Iris pigment epithelial cell (primary cell): ENCODE measurements around the gene NANOS1.

Experiments used
- DNase-seq: peaks from one replicate; pipeline ENCODE4 v3.0.0-alpha.2; 2011; ENCODE audit warnings: low read depth

The NANOS1 gene, protein sequence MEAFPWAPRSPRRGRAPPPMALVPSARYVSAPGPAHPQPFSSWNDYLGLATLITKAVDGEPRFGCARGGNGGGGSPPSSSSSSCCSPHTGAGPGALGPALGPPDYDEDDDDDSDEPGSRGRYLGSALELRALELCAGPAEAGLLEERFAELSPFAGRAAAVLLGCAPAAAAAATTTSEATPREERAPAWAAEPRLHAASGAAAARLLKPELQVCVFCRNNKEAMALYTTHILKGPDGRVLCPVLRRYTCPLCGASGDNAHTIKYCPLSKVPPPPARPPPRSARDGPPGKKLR

DNA sequence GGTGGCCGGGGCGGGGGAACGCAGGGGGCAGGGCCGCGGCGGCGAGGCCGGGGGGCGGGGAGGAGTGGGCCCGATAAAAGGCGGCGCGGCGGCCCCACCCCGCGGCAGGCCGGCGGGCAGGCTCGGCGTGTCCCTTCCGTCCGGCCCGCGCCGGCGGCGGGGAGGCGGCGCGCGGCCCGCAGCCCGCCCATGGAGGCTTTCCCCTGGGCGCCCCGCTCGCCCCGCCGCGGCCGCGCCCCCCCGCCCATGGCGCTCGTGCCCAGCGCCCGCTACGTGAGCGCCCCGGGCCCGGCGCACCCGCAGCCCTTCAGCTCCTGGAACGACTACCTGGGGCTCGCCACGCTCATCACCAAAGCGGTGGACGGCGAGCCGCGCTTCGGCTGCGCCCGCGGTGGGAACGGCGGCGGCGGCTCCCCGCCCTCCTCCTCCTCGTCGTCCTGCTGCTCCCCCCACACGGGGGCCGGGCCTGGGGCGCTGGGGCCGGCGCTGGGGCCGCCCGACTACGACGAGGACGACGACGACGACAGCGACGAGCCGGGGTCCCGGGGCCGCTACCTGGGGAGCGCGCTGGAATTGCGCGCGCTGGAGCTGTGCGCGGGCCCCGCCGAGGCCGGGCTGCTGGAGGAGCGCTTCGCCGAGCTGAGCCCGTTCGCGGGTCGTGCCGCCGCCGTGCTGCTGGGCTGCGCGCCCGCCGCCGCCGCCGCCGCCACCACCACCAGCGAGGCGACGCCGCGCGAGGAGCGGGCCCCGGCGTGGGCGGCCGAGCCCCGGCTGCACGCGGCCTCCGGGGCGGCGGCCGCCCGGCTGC, at the start of gene NANOS1:
Gene NANOS1 (plus strand): TSS at position 102 of the 808 bp plus-strand sequence. CDS start 88 bp downstream, at position 190.
- peak; percentile 44 for DNase-seq

DNA sequence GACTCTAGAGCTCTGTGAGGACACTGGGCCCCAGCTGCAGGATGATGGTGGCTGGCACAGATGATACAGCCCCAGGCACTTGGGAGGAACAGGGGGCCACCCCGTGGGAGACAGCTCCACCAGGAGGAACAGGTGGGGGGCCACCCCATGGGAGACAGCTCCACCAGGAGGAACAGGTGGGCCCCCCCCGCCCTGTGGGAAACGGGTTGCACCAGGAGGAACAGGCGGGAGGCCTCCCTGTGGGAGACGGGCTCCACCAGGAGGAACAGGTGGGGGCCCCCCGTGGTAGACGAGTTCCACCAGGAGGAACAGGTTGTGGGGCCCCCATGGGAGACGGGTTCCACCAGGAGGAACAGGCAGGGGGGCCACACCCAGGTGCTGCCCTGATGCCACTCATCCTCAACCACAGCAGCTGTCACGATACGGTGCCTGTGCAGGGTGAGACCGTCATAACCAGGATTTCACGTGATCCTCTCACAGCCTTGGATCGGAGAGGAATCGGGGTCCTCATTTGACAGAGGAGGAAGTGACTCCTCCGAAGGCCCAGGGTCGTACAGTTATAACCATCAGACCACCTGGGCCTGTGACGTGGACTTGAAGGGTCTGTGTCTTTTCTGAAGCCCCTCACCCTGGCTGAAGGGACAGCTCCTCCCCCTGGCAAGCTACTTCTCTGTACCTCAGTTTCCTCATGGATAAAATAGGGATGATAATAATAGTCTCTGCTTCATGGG, 49.2 kb upstream of the NANOS1 start:
- no peak for DNase-seq

DNA sequence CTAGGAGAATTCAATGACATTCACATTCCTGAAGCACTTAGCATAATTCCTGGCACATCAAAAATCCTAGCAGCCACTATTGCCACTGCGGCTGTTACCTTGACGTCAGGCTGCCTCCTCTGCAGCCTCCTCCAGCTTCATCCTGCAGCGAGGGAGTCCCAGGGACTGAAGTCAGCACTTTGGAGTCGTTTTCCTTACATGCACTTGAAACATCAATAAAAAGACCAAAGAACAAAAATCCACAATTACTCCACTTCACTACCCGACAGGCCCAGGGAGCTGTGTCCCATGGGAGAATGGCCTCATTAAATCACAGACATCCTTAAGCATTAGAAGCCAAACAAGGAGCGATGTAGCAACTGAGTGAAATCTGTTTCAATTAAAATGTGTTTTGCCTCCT, 48.6 kb upstream of the NANOS1 start:
- DNase-seq = no peak

GRCh38 chr10:118981946-118982345, 47.6 kb upstream of the NANOS1 start:
- no peak for DNase-seq

DNA sequence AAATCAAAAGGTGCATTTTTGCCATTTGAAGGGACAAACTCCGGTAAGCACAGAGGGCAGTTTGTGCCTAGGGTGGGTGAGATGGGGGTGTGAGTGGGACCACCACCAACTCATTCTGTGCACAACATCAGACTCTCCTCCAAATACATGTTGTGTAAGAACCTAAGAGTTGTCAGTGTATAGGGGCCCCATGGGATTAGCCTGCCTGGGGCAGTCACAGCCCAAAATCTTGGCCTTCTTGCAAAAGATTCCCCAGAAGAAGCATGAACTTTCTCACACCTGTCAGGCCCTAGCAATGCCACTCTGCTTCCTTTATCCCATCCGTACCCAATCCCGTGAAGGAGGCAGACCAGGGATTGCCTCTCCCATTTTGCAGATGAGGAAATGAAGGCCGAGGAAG, 47.1 kb upstream of the NANOS1 start:
- DNase-seq = no peak

GRCh38 chr10:118983263-118983662, 46.3 kb upstream of the NANOS1 start:
- DNase-seq = peak; percentile 40

DNA sequence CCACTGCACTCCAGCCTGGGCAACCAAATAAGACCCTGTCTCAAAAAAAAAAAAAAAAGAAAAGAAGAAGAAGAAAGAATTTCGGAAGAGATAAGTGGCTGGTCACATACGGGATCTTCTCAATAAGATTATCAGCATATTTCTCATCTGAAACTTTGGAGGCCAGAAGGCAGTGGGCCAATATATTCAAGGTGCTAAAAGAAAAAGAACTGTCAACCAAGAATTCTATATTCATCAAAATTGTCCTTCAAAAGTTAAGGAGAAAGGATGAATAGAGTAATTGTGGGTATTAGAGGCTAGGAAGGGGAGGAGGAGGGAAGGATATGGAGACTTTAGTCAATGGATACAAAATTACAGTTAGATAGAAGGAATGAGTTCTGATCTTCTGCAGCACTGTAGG, 43.9 kb upstream of the NANOS1 start:
- DNase-seq = no peak

DNA sequence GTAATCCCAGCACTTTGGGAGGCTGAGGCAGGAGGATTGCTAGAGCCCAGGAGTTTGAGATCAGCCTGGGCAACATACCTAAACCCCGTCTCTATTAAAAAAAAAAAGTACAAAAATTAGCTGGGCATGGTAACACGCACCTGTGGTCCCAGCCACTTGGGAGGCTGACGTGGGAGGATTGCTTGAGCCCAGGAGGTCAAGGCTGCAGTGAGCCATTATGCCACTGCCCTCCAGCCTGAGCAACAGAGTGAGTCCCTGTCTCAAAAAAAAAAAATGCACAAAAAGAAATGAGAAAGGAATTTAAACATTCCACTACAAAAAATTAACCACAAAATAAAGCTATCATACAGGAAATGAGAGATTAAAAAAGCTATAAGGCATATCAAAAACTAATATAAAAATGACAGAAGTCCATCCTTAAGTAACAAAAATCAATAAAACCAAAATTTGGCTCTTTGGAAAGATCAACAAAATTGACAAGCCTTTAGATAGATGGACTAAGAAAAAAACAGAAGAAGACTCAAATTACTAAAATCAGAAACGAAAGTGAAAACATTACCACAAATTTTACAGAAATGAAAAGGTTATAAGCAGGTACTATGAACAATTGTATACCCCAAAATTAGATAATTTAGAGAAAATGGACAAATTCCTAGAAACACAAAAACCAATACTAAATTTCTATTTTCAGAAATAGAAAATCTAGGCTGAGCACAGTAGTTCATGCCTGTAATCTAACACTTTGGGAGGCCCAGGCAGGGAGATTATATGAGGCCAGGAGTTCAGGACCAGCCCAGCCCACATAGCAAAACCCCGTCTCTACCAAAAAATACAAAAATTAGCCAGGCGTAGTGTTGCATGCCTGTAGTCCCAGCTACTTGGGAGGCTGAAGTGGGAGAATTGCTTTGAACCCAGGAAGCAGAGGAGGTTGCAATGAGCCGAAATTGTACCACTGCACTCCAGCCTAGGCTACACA, 42.4 kb upstream of the NANOS1 start:
- DNase-seq = no peak

GRCh38 chr10:118990326-118990725, 39.2 kb upstream of the NANOS1 start:
- no peak for DNase-seq

DNA sequence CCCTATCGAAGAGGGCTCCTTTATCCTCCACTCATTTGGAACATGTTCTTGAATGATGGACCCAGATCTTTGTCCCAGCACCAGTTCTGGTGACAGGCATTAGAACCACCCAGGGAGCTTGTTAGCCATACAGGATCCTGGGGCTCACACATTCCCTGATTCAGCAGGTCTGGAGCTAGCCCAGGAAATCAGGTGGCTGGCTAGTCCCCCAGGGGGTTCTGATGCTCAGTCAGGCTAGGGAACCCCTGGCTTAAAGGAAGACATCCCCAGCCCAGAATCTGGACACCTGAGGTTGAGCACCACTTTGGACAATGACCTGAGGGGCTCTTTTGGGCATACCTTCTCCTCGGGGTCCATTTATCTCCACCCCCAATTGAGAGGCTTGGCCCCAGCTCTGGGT, 37.0 kb upstream of the NANOS1 start:
- no peak for DNase-seq

- no peak for DNase-seq
Measured at GRCh38 chr10:118993214-118993613, 36.3 kb upstream of the NANOS1 start.

DNA sequence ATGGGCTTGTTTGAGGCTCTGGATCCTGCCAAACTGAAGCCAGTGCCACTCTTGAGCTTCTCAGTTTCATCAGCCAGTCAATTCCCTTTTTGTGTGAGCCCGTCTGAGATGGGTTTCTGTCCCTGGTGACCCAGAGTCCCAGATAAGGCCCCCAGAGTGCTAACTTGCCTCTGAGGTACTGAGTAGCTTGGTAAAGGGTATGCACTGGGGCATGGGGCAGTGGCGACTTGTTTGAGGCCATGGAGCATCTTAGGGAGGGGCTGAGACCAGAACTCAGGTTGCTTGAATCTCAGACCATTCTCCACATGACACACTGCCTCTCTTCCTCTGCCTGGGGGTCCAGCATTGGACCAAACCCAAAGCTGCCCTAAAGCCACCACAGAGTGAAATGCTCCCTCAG, 35.2 kb upstream of the NANOS1 start:
- DNase-seq = no peak

DNA sequence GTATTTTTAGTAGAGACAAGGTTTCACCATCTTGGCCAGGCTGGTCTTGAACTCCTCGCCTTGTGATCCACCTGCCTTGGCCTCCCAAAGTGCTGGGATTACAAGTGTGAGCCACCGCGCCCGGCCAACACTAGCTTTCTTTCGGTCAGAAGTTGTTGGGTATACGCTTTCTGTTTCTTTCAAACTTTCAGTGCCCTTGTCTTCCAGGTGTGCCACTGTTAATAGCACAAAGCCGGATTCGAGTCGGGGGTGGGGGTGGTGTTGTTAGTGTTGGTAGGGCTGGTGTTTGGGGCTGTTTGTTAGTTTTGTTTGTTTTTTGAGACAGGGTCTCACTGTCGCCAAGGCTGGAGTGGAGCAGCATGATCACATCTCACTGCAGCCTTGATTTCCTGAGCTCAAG, 33.8 kb upstream of the NANOS1 start:
- no peak for DNase-seq

DNA sequence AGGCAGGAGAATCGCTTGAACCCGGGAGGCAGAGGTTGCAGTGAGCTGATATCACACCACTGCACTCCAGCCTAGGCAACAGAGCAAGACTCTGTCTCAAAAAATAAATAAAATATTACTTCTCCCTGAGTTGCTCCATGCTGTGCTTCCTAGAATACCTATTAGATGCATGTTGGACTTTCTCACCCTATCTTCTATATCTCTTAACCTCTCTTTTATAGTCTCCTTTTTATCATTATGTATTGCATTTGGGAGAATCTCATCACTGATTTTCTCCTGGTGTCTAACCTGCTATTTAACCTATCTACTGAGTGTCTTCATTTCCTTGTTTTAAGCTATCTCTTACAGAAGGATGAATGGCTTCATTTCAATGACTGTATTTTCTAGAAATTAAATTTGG, 32.1 kb upstream of the NANOS1 start:
- no peak for DNase-seq

DNA sequence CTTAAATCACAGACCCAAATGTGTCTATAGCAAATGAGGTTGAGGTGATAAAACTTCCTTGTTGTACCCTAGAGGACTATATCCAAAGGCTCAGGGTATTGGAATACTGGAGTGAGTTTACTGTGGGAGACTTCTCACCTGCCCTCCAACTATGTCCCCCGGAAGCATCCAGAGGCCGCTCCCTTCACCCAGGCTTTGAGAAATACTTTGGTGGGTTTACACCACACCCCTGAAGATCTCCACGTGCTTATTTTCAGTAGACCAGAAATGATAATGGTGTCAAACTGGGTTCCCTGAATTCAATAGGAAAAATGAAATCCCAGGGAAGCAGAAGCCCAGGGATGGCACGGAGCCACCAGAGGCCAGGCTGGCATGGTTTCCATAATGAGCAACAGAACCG, 31.3 kb upstream of the NANOS1 start:
- DNase-seq = no peak

DNA sequence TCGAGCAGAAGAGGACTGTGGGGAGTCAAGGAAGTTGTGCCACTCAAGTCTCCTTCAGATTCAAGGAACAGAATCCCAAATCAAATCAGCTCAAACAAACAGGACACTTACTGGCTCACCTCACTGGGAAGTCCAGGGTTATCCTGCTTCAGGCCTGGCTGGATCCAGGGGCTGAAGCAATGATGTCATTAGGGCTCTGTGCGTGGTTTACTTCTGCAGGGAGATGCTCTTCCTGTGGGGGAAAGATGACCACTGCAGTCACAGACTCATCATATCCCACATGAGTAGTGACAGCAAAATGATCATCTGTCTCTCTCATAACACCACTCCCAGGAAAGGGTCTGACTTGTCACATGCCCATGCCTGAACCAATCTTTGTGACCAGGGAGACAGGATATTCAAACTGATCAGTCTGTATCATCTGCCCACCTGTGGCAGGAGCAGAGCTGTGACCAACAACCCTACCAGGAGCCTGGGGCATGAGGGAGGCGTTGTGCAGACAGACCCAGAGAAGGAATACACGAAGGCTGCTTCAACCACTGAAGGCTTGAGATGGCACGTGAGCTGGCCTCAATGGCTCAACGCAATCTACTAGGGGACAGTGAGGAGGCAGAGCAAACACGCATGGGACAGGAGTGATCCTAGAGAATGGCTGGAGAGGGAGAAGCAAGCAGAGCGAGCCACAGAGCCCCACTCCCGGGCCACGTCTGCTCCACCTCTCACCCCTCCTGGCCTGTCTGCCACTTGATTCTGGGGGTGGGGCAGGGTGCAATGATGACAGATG, 27.6 kb upstream of the NANOS1 start:
- no peak for DNase-seq

- no peak for DNase-seq
Measured at GRCh38 chr10:119003572-119004289, 25.8 kb upstream of the NANOS1 start.

GRCh38 chr10:119005362-119006043, 24.0 kb upstream of the NANOS1 start:
- DNase-seq = peak; percentile 61

- DNase-seq = peak; percentile 100
Measured at GRCh38 chr10:119006451-119007210, 22.9 kb upstream of the NANOS1 start.
